Fibroblast of skin of abdomen (primary cell): ENCODE data around the gene GOSR1.
A peak's percentile ranks its signal among the peaks of the same experiment; 100 is the strongest.
"Not testable (repeated sequence)": the region's sequence is repeated elsewhere in the genome, so short reads cannot be mapped to it uniquely, and the experiment has no call there.

Experiments used
- DNase-seq: peaks from one replicate; pipeline ENCODE4 v3.0.0-alpha.2; 2013

GOSR1 gene

DNA sequence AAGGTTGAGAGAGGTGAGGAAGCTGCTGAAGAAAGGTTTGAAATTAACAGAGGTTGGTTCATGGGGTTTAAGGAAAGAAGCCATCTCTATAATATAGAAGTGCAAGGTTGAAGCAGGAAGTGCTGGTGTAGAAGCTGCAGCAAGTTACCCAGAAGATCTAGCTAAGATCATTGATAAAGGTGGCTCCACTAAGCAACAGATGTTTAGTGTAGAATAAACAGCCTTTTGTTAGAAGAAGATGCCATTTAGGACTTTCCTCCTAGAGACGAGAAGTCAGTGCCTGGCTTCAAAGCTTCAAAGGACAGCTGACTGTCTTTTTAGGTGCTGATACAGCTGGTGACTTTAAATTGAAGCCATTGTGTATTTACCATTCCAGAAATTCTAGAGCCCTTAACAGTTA is 29.3 kb downstream of the GOSR1 start:
- no peak for DNase-seq

DNA sequence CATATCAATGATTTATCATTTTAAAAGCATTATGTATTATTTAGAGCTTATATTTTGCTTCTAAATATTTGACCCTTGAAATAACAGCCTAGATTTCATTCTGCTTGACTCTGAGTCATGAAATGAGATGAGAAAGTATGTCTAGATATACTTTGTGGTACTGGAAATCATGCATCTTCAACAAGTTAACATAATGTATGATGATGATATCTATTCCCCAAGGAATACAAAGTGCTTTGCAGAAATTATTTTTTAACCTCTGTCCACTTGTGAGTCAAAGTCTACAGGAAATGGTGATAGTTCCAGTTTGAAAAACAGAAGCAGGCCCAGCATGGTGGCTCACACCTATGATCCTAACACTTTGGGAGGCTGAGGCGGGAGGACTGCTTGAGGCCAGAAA is 36.1 kb downstream of the GOSR1 start:
- DNase-seq, result peak; percentile 36

DNA sequence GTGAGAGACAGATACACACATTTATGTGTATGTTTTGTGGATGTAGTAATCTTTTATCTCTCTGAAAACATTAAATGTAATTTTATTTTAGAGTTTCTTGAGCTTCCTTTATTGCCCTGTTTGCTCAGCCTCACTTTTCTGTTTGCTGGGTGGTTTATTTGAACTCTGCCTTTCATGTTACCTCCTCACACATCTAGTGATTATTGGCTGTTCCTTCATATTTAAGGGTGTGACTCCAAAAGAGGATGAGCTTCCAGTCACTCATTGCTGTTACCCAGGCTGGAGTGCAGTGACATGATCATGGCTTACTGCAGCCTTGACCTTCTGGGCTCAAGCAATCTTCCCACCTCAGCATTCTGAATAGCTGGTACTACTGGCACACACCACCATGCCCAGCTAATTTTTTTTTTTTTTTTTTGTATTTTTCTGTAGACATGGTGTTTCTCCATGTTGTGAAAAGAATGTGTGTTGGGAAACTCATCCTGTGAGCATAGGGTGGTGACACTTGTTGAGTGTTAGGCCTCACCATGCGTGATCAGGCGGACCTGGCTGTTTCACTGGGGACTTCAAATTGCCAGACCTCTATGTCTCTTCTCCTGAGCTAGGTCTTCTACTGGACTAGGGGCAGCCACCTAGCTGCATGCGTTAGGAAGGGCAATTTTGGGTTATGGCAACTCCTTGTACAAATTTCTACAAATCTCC is 37.8 kb downstream of the GOSR1 start:
- DNase-seq, result no peak

DNA sequence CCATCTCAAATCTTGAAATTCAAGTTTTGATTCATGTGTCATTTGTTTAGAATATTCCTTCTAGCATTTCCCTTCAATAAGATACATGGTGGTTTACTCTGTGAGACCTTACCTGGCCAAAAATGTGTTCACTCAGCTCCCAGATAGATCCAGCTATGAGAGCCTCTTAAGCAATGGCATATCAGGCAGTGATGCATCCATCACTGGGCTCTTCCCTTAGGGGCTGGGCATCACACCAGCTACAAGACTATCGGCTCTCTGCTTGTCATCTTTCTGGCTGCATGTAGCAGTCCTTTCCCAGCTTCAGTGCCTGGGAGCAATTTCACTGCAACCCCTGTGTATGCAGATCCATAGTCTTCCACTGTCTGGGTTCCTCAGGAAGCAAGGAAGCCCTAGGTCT is 40.6 kb downstream of the GOSR1 start:
- DNase-seq, result no peak

DNA sequence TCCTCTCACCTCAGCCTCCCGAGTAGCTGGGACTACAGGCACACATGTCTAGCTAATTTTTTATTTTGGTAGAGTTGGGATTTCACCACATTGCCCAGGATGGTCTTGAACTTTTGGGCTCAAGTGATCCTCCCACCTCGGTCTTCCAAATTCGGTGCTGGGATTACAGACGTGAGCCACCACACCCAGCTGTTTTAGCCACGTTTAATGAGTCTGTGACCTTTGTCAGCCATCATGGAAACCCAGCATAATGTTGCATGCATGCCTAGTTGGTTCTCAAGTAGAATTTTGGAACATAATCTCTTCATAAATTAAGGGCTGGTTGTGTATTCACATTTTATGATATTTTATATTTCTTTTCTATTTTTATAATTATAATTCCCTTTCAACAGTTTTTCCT is 42.0 kb downstream of the GOSR1 start:
- no peak for DNase-seq

DNA sequence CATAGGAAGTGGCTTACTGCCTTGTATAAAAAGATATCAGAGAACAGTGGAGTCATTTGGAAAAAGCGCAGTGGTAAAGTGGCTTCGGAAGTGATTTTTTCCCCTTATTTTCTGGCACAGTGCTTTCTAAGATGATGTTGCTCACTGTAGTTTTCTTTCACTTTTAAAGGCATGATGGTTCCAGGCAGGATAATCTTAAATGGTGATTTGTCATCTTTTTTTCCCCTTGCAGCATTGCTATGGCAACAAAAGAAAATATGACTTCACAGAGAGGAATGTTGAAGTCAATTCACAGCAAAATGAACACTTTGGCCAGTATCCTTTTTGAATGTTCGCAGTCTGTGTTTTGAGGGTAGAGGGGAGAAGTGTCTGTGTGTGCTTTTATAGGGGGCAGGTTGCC is 42.5 kb downstream of the GOSR1 start:
- peak; percentile 89 for DNase-seq

DNA sequence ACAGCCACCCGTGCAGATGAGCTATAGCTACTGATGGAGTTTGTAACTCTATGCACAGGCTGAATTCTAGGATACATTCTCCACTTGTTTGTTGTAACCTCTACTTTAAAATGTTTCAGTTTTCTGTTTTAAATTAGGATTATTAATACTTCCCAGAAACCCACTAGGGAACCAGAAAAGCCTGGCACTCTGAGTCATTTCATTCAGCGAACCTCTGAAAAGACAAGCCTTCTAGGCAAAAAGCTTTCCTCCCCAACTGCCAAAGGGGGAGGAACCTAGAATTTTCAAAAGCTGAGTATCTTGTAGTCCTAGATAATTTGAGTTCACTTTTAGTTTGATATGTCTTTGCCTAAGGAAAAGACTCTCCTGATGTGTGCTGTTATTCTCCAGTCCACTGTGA is 43.2 kb downstream of the GOSR1 start:
- DNase-seq, result peak; percentile 76

DNA sequence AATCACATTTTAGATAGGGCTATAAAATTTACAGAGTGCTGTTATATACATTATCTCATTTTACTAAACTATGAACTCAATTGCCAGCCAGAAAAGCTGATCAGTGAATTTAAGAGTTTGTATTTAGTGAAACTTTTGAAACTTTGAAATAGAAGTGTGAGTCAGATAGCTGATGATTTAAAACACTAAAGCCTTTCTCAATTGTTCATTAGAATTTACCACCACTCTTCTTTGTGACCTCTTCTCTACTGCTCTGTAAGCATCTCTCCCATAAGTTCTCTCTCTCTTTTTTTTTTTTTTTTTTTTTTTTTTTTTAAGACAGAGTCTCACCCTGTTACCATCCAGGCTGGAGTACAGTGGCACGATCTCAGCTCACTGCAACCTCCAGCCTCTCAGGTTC is 43.7 kb downstream of the GOSR1 start:
- DNase-seq, result no peak

DNA sequence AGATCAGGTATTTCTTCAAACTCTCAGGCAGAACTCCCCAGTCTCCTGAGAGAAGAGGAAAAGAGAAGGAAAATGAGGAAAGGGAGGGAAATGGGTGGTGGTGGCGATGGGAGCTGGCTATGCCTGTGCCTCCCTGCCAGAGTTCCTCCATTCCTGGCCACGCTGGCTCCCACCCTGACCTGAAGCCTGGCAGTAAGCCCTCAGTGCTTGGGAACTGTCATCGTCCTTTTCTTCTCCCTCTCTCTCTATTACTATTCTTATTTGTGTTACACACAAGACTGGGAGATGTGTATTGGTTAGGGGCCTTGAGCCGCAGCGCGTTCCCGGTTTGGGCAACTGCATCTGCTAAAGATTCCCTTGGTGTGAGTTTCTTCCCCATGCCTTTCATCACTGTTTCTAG is 44.6 kb downstream of the GOSR1 start:
- no peak for DNase-seq

DNA sequence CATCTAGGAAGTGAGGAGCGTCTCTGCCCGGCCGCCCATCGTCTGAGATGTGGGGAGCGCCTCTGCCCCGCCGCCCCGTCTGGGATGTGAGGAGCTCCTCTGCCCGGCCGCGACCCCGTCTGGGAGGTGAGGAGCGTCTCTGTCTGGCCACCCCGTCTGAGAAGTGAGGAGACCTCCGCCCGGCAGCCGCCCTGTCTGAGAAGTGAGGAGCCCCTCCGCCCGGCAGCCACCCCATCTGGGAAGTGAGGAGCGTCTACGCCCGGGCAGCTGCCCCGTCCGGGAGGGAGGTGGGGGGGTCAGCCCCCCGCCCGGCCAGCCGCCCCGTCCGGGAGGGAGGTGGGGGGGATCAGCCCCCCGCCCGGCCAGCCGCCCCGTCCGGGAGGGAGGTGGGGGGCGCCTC is 46.0 kb downstream of the GOSR1 start:
- not testable (repeated sequence) for DNase-seq

DNA sequence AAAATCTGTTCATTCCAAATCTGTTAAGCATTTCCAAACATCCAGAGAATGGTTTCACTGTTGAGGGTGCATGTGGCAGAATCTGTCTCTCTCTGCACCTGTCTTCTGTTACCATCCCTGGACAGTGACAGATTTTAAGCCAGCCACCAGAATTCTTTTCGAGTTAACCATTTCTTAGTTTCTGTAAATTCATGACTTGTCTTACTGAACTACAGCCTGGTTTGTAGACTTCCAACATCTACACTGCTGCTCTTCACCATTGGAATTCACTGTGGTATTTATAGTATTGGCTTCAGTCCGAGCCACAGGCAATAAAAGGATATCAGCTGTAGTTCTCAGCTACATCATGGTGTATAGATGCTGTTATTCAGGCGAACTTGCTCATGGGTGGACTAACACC is 47.6 kb downstream of the GOSR1 start:
- peak; percentile 74 for DNase-seq

DNA sequence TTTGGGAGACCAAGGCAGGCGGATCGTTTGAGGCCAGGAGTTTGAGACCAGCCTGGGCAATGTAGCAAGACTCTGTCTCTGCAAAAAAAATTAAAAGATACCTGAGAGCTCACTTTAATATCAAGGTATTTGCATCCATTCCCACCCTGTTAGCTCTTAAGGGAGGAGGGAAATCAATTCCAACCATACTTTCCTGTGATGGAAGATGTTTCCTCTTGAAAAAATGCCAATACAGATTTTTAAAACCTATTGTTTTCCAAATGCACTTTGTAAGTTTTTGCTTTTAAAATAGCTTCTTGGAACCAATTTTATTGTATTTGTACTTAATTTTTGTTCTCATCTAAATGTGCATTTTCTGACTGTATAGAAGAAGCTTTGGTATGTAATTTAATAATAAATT is 49.2 kb downstream of the GOSR1 start:
- no peak for DNase-seq

DNA sequence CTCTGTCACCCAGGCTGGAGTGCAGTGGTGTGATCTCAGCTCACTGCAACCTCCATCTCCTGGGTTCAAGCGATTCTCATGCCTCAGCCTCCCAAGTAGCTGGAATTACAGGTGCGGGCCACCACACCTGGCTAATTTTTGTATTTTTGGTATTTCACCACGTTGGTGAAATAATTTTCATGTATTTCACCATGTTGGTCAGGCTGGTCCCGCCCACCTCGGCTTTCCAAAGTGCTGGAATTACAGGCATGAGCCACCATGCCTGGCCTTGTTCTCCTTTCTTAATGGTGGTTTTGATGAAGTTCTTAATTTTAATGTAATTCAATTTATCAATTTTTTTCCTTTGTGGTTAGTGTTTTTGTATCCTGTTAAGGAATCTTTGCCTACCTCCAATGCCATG is 51.5 kb downstream of the GOSR1 start:
- not testable (repeated sequence) for DNase-seq

DNA sequence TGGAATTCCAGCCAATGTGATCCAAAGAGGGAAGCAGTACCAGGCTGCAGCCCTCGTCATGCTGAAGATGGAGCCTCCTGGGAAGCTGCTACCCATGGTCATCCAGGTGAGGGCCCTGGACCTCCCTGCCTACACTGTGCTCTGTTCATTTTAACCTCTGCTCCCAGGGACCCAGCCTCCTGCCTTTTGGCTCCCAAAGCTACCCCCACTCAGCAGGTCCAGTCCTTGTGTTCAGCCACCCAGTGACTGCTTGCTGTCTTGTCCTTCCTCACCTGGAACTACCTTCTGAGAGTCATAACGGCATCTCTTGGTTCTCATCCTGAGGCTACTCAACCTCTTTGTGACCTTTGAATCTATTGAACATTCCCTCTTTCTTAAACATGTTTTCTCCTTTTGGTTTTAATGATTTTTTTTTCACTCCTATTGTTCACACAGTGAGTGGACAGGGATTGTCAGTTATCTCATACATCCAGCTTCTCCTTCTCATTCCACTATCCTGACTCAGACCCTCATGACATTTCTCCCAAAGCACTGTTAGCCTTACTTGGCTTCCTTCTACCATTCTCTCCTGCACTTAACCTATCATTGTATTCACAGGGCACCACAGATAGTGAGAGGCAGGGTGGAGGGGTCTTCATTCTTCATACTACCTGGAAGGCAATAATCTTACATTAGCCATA is 53.3 kb downstream of the GOSR1 start:
- peak; percentile 64 for DNase-seq

DNA sequence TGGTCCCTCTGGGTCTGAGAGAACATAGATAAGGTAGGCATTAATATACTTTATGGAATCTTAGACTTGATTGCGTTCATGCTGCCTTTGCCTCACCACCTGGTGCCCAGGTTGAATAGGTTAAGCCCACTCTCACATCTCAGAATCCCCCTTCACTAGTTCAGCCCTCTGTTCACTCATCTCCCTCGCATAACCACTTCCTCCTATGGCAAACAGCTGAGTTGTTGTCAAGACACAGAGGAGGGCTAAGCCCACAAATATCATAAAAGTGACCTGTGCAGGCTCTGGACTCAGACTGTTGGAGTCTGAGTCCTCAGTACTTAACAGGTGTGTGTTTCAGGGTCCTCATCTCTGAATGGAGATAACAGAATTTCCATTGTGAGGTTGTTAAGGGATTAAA is 55.7 kb downstream of the GOSR1 start:
- DNase-seq, result no peak

DNA sequence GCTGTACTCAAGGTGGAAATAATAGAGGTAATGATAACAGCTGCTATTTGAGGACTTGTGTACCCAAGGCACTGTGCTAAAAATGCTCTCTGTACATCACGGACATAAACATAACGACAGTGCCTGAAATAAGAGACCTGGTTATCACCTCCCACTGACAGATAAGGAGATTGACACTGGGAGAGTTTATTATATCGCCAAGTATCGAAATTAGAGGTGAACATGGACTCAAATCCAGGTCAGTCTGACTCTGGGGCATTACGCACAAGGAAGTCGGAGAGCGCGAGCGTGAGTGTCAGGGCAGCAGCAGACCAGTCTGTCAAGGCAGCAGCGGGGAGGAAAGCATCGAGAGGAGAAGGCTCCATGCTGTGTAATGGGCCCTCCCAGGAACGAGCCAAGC is 57.1 kb downstream of the GOSR1 start:
- no peak for DNase-seq

DNA sequence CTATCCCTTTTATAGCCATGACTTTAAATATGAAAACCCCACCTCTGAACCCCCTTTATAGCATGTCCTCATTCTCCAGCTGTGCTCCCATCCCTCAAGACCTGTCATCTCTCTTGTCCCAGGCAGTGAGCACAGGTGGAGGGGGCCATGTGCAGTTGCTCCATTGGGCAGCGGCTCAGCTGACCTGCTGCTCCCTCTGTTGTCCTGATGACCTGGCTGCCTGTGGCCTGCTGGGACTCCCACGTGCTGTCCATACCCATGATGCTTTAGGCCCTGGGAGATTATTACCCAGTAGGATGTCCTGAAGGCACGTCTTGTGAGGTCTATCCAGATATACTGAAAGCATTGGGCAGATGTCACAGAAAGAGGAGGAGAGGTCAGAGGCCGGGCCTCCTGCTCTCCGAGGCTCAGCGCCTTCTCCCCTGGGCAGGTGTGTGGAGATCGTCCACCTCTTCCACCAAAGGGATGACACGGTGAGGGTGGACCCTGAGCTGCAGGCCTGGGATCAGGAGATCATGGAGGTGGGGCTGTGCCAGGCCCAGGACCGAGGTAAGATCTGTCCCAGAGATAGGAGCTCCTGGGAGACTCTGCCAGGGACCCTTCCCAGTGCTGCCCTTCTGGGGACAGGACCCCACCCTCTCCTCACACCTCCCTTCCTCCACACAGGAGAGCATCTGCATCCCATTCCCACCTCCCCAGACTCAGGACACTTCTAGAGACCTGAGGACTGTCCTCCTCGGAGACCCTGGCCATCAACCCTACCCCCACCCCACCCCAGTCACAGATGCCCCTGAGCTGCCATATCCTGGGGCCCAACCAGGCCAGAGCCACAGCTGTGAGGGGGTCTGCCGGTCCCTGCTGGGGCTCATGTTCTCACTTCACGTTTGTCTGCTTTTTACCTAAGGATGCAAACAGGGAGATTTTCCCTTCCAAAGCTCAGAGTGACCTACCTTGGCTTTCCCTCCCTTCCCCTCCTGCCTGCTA is 58.0 kb downstream of the GOSR1 start:
- DNase-seq, result no peak

DNA sequence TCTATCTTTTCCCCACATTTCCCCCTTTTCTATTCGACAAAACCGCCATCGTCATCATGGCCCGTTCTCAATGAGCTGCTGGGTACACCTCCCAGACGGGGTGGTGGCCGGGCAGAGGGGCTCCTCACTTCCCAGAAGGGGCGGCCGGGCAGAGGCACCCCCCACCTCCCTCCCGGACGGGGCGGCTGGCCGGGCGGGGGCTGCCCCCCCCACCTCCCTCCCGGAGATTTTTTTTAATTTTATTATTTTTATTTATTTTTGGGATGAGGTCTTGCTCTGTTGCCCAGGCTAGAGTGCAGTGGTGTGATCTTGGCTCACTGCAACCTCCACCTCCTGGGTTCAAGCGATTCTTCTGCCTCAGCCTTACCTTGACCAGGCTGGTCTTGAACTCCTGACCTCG is 59.6 kb downstream of the GOSR1 start:
- not testable (repeated sequence) for DNase-seq

DNA sequence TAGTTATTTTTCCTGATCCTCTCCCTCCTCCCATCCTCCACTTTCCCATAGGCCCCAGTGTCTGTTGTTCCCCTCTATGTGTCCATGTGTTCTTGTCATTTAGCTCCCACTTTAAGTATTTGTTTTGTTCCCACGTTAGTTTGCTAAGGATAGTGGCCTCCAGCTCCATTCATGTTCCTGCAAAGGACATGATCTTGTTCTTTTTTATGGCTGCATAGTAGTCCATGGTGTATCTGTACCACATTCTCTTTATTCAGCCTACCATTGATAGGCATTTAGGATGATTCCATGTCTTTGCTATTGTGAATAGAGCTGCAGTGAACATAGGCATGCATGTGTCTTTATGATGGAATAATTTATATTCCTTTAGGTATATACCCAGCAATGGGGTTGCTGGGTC is 60.5 kb downstream of the GOSR1 start:
- DNase-seq, result not testable (repeated sequence)

DNA sequence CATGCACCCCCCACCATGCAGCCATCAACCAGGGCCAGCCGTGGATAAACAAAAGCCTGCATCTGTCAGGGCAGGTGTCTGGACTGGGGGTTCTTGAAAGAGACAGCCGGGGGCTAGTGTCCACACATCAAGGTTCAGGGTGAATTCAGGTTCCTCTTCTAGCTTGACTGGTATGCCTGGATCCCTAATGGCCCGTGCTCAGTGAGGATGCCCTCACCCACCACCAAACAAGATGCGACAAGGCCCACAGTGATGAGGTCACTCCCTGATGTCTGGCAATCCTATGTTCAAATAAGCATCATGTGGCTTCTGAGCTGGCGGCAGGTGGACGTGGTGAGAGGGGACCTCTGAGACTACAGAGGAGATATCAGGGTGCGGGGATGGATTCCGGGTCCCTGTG is 64.6 kb downstream of the GOSR1 start:
- DNase-seq, result no peak

DNA sequence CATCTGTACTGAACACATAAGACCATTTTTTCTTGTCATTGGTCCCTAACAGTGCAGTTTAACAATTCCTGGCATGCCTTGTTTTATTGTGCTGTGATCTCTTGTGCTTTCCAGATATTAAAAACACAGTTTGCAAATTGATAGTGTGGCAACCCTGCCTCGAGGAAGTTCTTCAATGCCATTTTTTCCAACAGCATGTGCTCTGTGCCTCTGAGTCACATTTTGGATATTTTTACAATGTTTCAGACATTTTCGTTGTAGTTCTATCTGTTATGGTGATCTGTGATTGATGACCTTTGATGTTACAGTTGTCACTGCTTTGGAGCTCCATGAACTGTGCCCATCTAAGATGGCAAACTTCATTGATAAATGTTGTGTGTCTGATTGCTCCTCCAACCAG is 66.2 kb downstream of the GOSR1 start:
- DNase-seq, result no peak

DNA sequence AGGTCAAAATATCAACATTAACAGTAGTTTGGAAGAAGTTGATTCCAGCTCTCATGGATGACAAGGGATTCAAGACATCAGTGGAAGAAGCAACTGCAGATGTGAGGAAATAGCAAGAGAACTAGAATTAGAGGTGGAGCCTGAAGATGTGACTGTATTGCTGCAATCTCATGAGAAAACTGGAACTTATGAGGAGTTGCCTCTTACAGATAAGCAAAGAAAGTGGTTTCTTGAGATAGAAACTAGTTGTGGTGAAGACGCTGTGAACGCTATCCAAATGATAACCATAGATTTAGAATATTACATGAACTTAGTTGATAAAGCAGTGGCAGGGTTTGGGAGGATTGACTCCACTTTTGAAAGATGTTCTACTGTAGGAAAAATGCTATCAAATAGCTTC is 67.8 kb downstream of the GOSR1 start:
- DNase-seq, result no peak

DNA sequence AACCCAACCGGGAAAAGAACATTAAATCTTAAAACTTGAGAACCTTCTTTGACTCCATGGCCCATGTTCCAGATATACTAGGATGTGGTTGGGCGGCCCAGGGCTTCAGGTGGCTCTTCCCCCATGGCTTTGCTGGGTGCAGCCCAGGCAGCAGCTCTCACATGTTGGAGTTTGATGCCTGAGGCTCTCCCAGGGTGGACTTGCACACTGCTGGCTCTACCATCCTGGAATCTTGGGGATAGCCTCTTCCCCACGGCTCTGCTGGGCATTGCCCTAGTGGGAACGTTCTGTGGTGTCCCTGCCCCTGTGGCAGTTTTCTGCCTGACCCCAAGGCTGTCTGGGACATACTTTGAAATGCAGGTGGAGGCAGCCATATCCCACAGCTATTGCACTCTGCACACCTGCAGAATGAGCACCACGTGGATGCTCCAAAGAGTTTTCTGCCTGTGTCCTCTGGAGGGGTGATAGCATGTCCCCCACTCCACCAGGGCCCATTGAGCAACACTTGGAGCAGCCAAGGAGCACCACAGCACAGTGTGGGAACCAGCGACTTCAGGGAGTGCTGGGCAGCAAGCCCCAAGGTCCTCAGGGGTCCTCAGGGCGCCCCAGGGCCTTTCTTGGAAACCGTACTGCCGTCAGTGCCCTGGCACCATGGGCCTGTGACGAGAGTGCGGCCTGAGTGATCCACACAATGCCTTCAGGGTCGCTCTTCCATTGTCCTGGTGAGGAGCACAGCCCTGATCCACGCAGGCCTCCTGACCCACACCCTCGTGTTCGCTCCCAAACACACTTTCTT is 70.8 kb downstream of the GOSR1 start:
- no peak for DNase-seq
